ENCODE data around the gene HOXD4.

HOXD4 gene

GRCh38 chr2:176126929-176127773 lies 24.2 kb upstream of the HOXD4 start:
- DNase-seq (ENCODE audit: low spot score) = peak; percentile 65

GRCh38 chr2:176127774-176128072 lies 23.6 kb upstream of the HOXD4 start:
- DNase-seq (ENCODE audit: low spot score) = no peak

- no peak for DNase-seq (ENCODE audit: low spot score)
Observed at GRCh38 chr2:176128172-176128981, 23.0 kb upstream of the HOXD4 start.

- no peak for DNase-seq (ENCODE audit: low spot score)
Observed at GRCh38 chr2:176128982-176129796, 22.2 kb upstream of the HOXD4 start, which contains the start of gene HOXD8. Gene HOXD8 (plus strand): TSS chr2:176129705. CDS start chr2:176130367, 662 bp downstream.

GRCh38 chr2:176129813-176130146 lies 21.6 kb upstream of the HOXD4 start:
- no peak for DNase-seq (ENCODE audit: low spot score)

- DNase-seq (ENCODE audit: low spot score) = no peak
Observed at GRCh38 chr2:176130147-176130956, 21.0 kb upstream of the HOXD4 start.

- no peak for DNase-seq (ENCODE audit: low spot score)
Observed at GRCh38 chr2:176130957-176131847, 20.1 kb upstream of the HOXD4 start.

- no peak for DNase-seq (ENCODE audit: low spot score)
Observed at GRCh38 chr2:176131848-176132158, 19.5 kb upstream of the HOXD4 start.

GRCh38 chr2:176132205-176133171 lies 18.9 kb upstream of the HOXD4 start:
- DNase-seq (ENCODE audit: low spot score) = no peak

GRCh38 chr2:176133389-176133788 lies 18.0 kb upstream of the HOXD4 start:
- DNase-seq (ENCODE audit: low spot score) = no peak

- DNase-seq (ENCODE audit: low spot score) = no peak
Observed at GRCh38 chr2:176134035-176134434, 17.3 kb upstream of the HOXD4 start.

- no peak for DNase-seq (ENCODE audit: low spot score)
Observed at GRCh38 chr2:176135035-176135440, 16.3 kb upstream of the HOXD4 start.

- DNase-seq (ENCODE audit: low spot score) = no peak
Observed at GRCh38 chr2:176136374-176137251, 14.7 kb upstream of the HOXD4 start.

- DNase-seq (ENCODE audit: low spot score) = no peak
Observed at GRCh38 chr2:176137252-176137580, 14.1 kb upstream of the HOXD4 start.

- no peak for DNase-seq (ENCODE audit: low spot score)
Observed at GRCh38 chr2:176137906-176138305, 13.4 kb upstream of the HOXD4 start.

- DNase-seq (ENCODE audit: low spot score) = no peak
Observed at GRCh38 chr2:176138526-176138922, 12.8 kb upstream of the HOXD4 start.

- DNase-seq (ENCODE audit: low spot score) = no peak
Observed at GRCh38 chr2:176138923-176139660, 12.3 kb upstream of the HOXD4 start.

Data from pons (tissue), 1 donor.